ENCODE measurements around the gene CST6. TPM values are rescaled to one million over a fixed set of nuclear protein-coding genes. Genes with fewer than 3 reads are reported as not detected.

The CST6 gene
- total RNA-seq, 1 donor from 2014 or later: 1.5 TPM

Other genes with a start within 250 kb of the CST6 start
- gene AP5B1, start 231.0 kb upstream of the CST6 start, total RNA-seq: 8.7 TPM
- not detected for gene OVOL1, start 224.9 kb upstream of the CST6 start, total RNA-seq
- 0.54 TPM for gene SNX32, start 178.0 kb upstream of the CST6 start, total RNA-seq
- gene CFL1, start 153.8 kb upstream of the CST6 start, total RNA-seq: 434 TPM
- gene MUS81, start 151.6 kb upstream of the CST6 start, total RNA-seq: 37.6 TPM
- gene EFEMP2, start 139.2 kb upstream of the CST6 start, total RNA-seq: 118 TPM
- gene CTSW, start 132.2 kb upstream of the CST6 start, total RNA-seq: 0.83 TPM
- gene FIBP, start 123.5 kb upstream of the CST6 start, total RNA-seq: 62.6 TPM
- gene CCDC85B, start 121.3 kb upstream of the CST6 start, total RNA-seq: 66.2 TPM
- gene FOSL1, start 111.6 kb upstream of the CST6 start, total RNA-seq: 2.0 TPM
- 45.2 TPM for gene C11orf68, start 92.9 kb upstream of the CST6 start, total RNA-seq
- 113 TPM for gene DRAP1, start 92.6 kb upstream of the CST6 start, total RNA-seq
- not detected for gene TSGA10IP, start 66.5 kb upstream of the CST6 start, total RNA-seq
- 35.9 TPM for gene SART1, start 50.3 kb upstream of the CST6 start, total RNA-seq
- 18.1 TPM for gene EIF1AD, start 9.9 kb upstream of the CST6 start, total RNA-seq
- 195 TPM for gene BANF1, start 9.5 kb upstream of the CST6 start, total RNA-seq
- 0.13 TPM for gene CATSPER1, start 14.5 kb downstream of the CST6 start, total RNA-seq
- 3.1 TPM for gene GAL3ST3, start 37.2 kb downstream of the CST6 start, total RNA-seq
- gene SF3B2, start 40.4 kb downstream of the CST6 start, total RNA-seq: 85.8 TPM
- gene PACS1, start 58.3 kb downstream of the CST6 start, total RNA-seq: 115 TPM
- gene KLC2, start 245.7 kb downstream of the CST6 start, total RNA-seq: 43.5 TPM